Nephron (organoid): ENCODE measurements around the gene CD300LB.
"Not testable (repeated sequence)": the region's sequence is repeated elsewhere in the genome, so short reads cannot be mapped to it uniquely, and the experiment has no call there.

ENCODE experiments used
- H3K27ac Mint-ChIP-seq, 3 experiments: 2 replicates each; pipeline ENCODE4 v1.8.0; 2020; ENCODE audit warnings: mixed read lengths in 3 of 3, mild to moderate bottlenecking in 2 of 3, moderate library complexity in 1 of 3
- H3K27me3 Mint-ChIP-seq: 2 replicates; pipeline ENCODE4 v1.8.0; 2021; ENCODE audit warnings: low read depth, mild to moderate bottlenecking, moderate library complexity, mixed read lengths
- H3K36me3 Mint-ChIP-seq: 2 replicates; pipeline ENCODE4 v1.8.0; 2020; ENCODE audit warnings: low read depth, mixed read lengths
- H3K4me1 Mint-ChIP-seq: 2 replicates; pipeline ENCODE4 v1.8.0; 2020; ENCODE audit warnings: mixed read lengths
- H3K4me3 Mint-ChIP-seq, 3 experiments: 2 replicates each; pipeline ENCODE4 v1.8.0; 2020; ENCODE audit warnings: mild to moderate bottlenecking in 3 of 3, mixed read lengths in 3 of 3, moderate library complexity in 2 of 3
- H3K9me3 Mint-ChIP-seq: 2 replicates; pipeline ENCODE4 v1.8.0; 2020; ENCODE audit warnings: mixed read lengths
- CTCF ChIP-seq, 3 experiments: fragments of 200-600 bp; sonication (generic); IDR thresholded peaks; one replicate each; pipeline ENCODE4 v1.5.0; 2021; ENCODE audit warnings: antibody characterized with exemption in 3 of 3; ENCODE audit not compliant: unreplicated experiment in 3 of 3

The CD300LB gene

GRCh38 chr17:74491626-74492025 is 39.6 kb downstream of the CD300LB start:
- H3K4me3 Mint-ChIP-seq: no peak overlapping the region
- H3K27ac Mint-ChIP-seq: peak overlapping the region in 1 of 3 experiments; percentile 54
- H3K27me3 Mint-ChIP-seq: peaks cover 10% of the 10 kb centered on the region
- H3K9me3 Mint-ChIP-seq: peaks cover 6% of the 10 kb centered on the region
- H3K36me3 Mint-ChIP-seq: no peaks in the 10 kb centered on the region
- no peaks in the 10 kb centered on the region for H3K4me1 Mint-ChIP-seq
- no peak for TF ChIP-seq CTCF (IDR thresholded peaks at IDR 0.05; ENCODE audit: unreplicated experiment in 3 of 3)

- no peak overlapping the region for H3K4me3 Mint-ChIP-seq
- no peaks in the 10 kb centered on the region for H3K4me1 Mint-ChIP-seq
- TF ChIP-seq CTCF (IDR thresholded peaks at IDR 0.05; ENCODE audit: unreplicated experiment in 3 of 3): no peak
- no peaks in the 10 kb centered on the region for H3K36me3 Mint-ChIP-seq
- no peak overlapping the region for H3K27ac Mint-ChIP-seq
- H3K9me3 Mint-ChIP-seq: peaks cover 6% of the 10 kb centered on the region
- peaks cover 15% of the 10 kb centered on the region for H3K27me3 Mint-ChIP-seq
These were observed 40.6 kb downstream of the CD300LB start for GRCh38 chr17:74490716-74491115.

- H3K27ac Mint-ChIP-seq, H3K4me3 Mint-ChIP-seq, H3K4me1 Mint-ChIP-seq, H3K36me3 Mint-ChIP-seq, H3K9me3 Mint-ChIP-seq: not testable (repeated sequence)
- peaks cover 18% of the 10 kb centered on the region for H3K27me3 Mint-ChIP-seq
These were observed 43.0 kb downstream of the CD300LB start for GRCh38 chr17:74488276-74488675.

GRCh38 chr17:74485841-74486240 is 45.4 kb downstream of the CD300LB start:
- H3K36me3 Mint-ChIP-seq: no peaks in the 10 kb centered on the region
- peaks cover 6% of the 10 kb centered on the region for H3K9me3 Mint-ChIP-seq
- no peaks in the 10 kb centered on the region for H3K4me1 Mint-ChIP-seq
- no peak overlapping the region for H3K27ac Mint-ChIP-seq
- no peak for TF ChIP-seq CTCF (IDR thresholded peaks at IDR 0.05; ENCODE audit: unreplicated experiment in 3 of 3)
- no peak overlapping the region for H3K4me3 Mint-ChIP-seq
- peaks cover 42% of the 10 kb centered on the region for H3K27me3 Mint-ChIP-seq

- Mint-ChIP-seq H3K36me3 (no peaks in the 10 kb centered on the region), H3K27ac (peak overlapping the region in 1 of 3 experiments; percentile 48), H3K27me3 (peaks cover 49% of the 10 kb centered on the region), H3K4me1 (no peaks in the 10 kb centered on the region), H3K9me3 (peaks cover 6% of the 10 kb centered on the region), H3K4me3 (no peak overlapping the region)
- TF ChIP-seq CTCF (IDR thresholded peaks at IDR 0.05; ENCODE audit: unreplicated experiment in 3 of 3): no peak
These were observed 46.1 kb downstream of the CD300LB start for GRCh38 chr17:74485022-74485743.

- Mint-ChIP-seq H3K27ac (no peak overlapping the region), H3K36me3 (no peaks in the 10 kb centered on the region), H3K4me3 (no peak overlapping the region), H3K9me3 (peaks cover 3% of the 10 kb centered on the region), H3K27me3 (peaks cover 56% of the 10 kb centered on the region), H3K4me1 (no peaks in the 10 kb centered on the region)
- no peak for TF ChIP-seq CTCF (IDR thresholded peaks at IDR 0.05; ENCODE audit: unreplicated experiment in 3 of 3)
These were observed 47.2 kb downstream of the CD300LB start for GRCh38 chr17:74484066-74484465.
